Endothelial cell of umbilical vein (primary cell): ENCODE data around the gene URM1. TPM values are rescaled to one million over a fixed set of nuclear protein-coding genes. Genes with fewer than 3 reads are reported as not detected.

Experiments used
- BruUV-seq: library from RNA; stranded (reverse); fragments of 400-500 nt; replicated peaks from 2 replicates; lab custom pipeline; 2021; lab: Mats Ljungman, UMichigan
- CTCF ChIA-PET: fragments of 300-600, 350-600 bp; sonication (Branson Sonifier 250); formaldehyde crosslinking; loops from one replicate; lab custom pipeline; 2021; ENCODE audit warnings: antibody characterized with exemption, inconsistent platforms; lab: Charles Lee
- POLR2A ChIA-PET: fragments of 300-600, 350-600 bp; sonication (Branson Sonifier 250); formaldehyde crosslinking; loops from one replicate; lab custom pipeline; 2021; ENCODE audit warnings: antibody characterized with exemption, inconsistent platforms; lab: Charles Lee
- DNase-seq: peaks from one replicate; pipeline ENCODE4 v3.0.0-alpha.2; 2011; ENCODE audit warnings: low read depth, low spot score
- FAIRE-seq: peaks from 2 replicates; lab custom pipeline; 2011; peaks lifted over from hg19 to GRCh38; lab: Jason Lieb, UNC
- H2AFZ ChIP-seq: 2 replicates; pipeline ENCODE4 v1.6.0; 2012; ENCODE audit warnings: low read depth, low read length, control low read depth, inconsistent platforms
- H3K27ac ChIP-seq: 2 replicates; pipeline ENCODE4 v1.5.1; 2011; ENCODE audit warnings: low read depth, mild to moderate bottlenecking, control low read depth, low read length, moderate library complexity; ENCODE audit not compliant: insufficient read depth
- H3K27me3 ChIP-seq, 2 experiments: 2 replicates each; pipeline versions ENCODE4 v1.6.0 to v1.6.1; 2011; ENCODE audit warnings: low read length in 2 of 2, mixed read lengths in 1 of 2; ENCODE audit not compliant: control insufficient read depth in 2 of 2, insufficient read depth in 2 of 2
- H3K36me3 ChIP-seq, 2 experiments: 2 replicates in 1 of 2; 3 replicates in 1 of 2; pipeline ENCODE4 v1.5.1; 2011; ENCODE audit warnings: low read length in 2 of 2, mild to moderate bottlenecking in 1 of 2, moderate library complexity in 1 of 2; ENCODE audit not compliant: control insufficient read depth in 2 of 2, insufficient read depth in 2 of 2; ENCODE audit errors: extremely low read depth in 1 of 2
- H3K4me1 ChIP-seq: 3 replicates; pipeline ENCODE4 v1.5.1; 2011; ENCODE audit warnings: mild to moderate bottlenecking, low read length; ENCODE audit not compliant: control insufficient read depth, insufficient read depth; ENCODE audit errors: extremely low read depth
- H3K4me2 ChIP-seq: 2 replicates; pipeline ENCODE4 v1.6.1; 2011; ENCODE audit warnings: low read length, control low read depth, mixed read lengths; ENCODE audit not compliant: insufficient read depth
- H3K4me3 ChIP-seq, 3 experiments: fragments of 200-600 bp in 1 of 3; sonication (generic), shearing (Covaris generic) in 1 of 3; replicated peaks in 1 of 3; 2 replicates each; pipeline ENCODE4 v1.5.1; 2011 to 2016; ENCODE audit warnings: control low read depth in 3 of 3, low read length in 3 of 3, mild to moderate bottlenecking in 2 of 3, inconsistent platforms in 1 of 3, low read depth in 1 of 3, moderate library complexity in 1 of 3; ENCODE audit not compliant: insufficient read depth in 1 of 3
- H3K79me2 ChIP-seq: 2 replicates; pipeline ENCODE4 v1.6.0; 2012; ENCODE audit warnings: low read length, inconsistent platforms; ENCODE audit not compliant: control insufficient read depth, insufficient read depth
- H3K9ac ChIP-seq: replicated peaks from 2 replicates; pipeline ENCODE3; 2011; ENCODE audit warnings: low read length, control low read depth; ENCODE audit not compliant: insufficient read depth; ENCODE audit errors: extremely low read depth
- H3K9me1 ChIP-seq: replicated peaks from 3 replicates; pipeline ENCODE4 v1.6.0; 2011; ENCODE audit warnings: mild to moderate bottlenecking, low read length; ENCODE audit not compliant: control insufficient read depth, insufficient read depth; ENCODE audit errors: extremely low read depth
- H3K9me3 ChIP-seq: replicated peaks from 2 replicates; pipeline ENCODE4 v1.5.1; 2012; ENCODE audit warnings: low read length, inconsistent platforms; ENCODE audit not compliant: control insufficient read depth, insufficient read depth
- H4K20me1 ChIP-seq: replicated peaks from 2 replicates; pipeline ENCODE3; 2011; ENCODE audit warnings: mild to moderate bottlenecking, low read length; ENCODE audit not compliant: control insufficient read depth, insufficient read depth; ENCODE audit errors: extremely low read depth
- CTCF ChIP-seq, 2 donors: IDR thresholded peaks; 1 replicate in 1 of 2; 2 replicates in 1 of 2; pipeline ENCODE4 v1.5.1; 2011; ENCODE audit warnings: low read length in 2 of 2, mild to moderate bottlenecking in 2 of 2, moderate library complexity in 2 of 2, control low read depth in 1 of 2, inconsistent platforms in 1 of 2, low read depth in 1 of 2; ENCODE audit not compliant: insufficient read depth in 1 of 2; ENCODE audit errors: extremely low read depth in 1 of 2
- EZH2 ChIP-seq: IDR thresholded peaks from 2 replicates; pipeline ENCODE4 v1.6.1; 2012; ENCODE audit warnings: borderline replicate concordance, low read depth, mild to moderate bottlenecking, moderate library complexity, low read length, inconsistent platforms; ENCODE audit not compliant: severe bottlenecking
- FOS ChIP-seq: IDR thresholded peaks from 2 replicates; pipeline ENCODE4 v1.6.1; 2011; ENCODE audit warnings: mild to moderate bottlenecking, low read length, moderate library complexity, borderline replicate concordance; ENCODE audit not compliant: insufficient read depth
- GATA2 ChIP-seq: IDR thresholded peaks from 2 replicates; pipeline ENCODE4 v1.7.0; 2011; ENCODE audit warnings: low read depth, mild to moderate bottlenecking, moderate library complexity, mixed read lengths, low read length; ENCODE audit not compliant: insufficient read length, insufficient read depth
- JUN ChIP-seq: IDR thresholded peaks from 2 replicates; pipeline ENCODE4 v1.6.1; 2011; ENCODE audit warnings: borderline replicate concordance, low read depth; ENCODE audit not compliant: insufficient read length, insufficient read depth
- MYC ChIP-seq: IDR thresholded peaks from one replicate; pipeline ENCODE4 v1.6.1; 2011; ENCODE audit warnings: mild to moderate bottlenecking, low read depth, low read length
- POLR2A ChIP-seq: IDR thresholded peaks from 2 replicates; pipeline ENCODE4 v1.6.1; 2012; ENCODE audit warnings: low read depth, mild to moderate bottlenecking, control low read depth, low read length
- POLR2AphosphoS5 ChIP-seq: IDR thresholded peaks from 2 replicates; pipeline ENCODE4 v1.6.1; 2012; ENCODE audit warnings: low read depth, mild to moderate bottlenecking, control low read depth, low read length, moderate library complexity; ENCODE audit not compliant: insufficient read depth
- dilution Hi-C: fragments of 300-500 bp; cut with MboI; formaldehyde crosslinking; loops from one replicate; pipeline ENCODE4 v1.15.0; 2019; ENCODE audit warnings: low sequenced_read_pairs; ENCODE audit not compliant: extremely low pct_ligation_motif_present
- intact Hi-C: fragments of 100-400 bp; cut with micrococcal nuclease; formaldehyde crosslinking; loops from one replicate; pipeline ENCODE4 v1.10.0; 2022
- polyA plus RNA-seq, 4 experiments: library from polyadenylated mRNA; depleted of rRNA in 3 of 4; stranded (reverse) in 3 of 4; unstranded in 1 of 4; fragments of >200 nt; gene quantifications; 2 replicates each; pipeline versions ENCODE4 v1.2.1 to v1.2.3, GENCODE V29; 2011 to 2012; ENCODE audit warnings: missing spikeins in 1 of 4
- total RNA-seq: library from RNA; stranded (reverse); gene quantifications from 2 replicates; pipeline ENCODE4 v1.2.3, GENCODE V29; 2021
- TF ChIP-seq, protein P1 (sequence below): IDR thresholded peaks from 2 replicates; pipeline ENCODE4 v1.6.1; 2011; ENCODE audit not compliant: insufficient read depth, insufficient read length

Gene URM1
- total and polyA plus RNA-seq, 2 donors (not counting 3 experiments of a cell fraction or from before 2014, with no cell fraction given) = 86.5 to 100 TPM

GRCh38 chr9:128324401-128324800 lies 46.8 kb upstream of the URM1 start:
- intact Hi-C loops (no loop called here), dilution Hi-C loops (no loop called here)
- Histone ChIP-seq H4K20me1 (no peaks in the 10 kb centered on the region), H3K4me1 (peaks cover 12% of the 10 kb centered on the region), H3K4me3 (no peak overlapping the region), H3K4me2 (no peak overlapping the region), H3K79me2 (peaks cover 25% of the 10 kb centered on the region), H3K9ac (no peak overlapping the region), H3K9me1 (no peaks in the 10 kb centered on the region), H3K9me3 (no peaks in the 10 kb centered on the region), H3K27me3 (no peaks in the 10 kb centered on the region), H3K36me3 (peaks cover 3 to 13% of the 10 kb centered on the region in 2 experiments), H3K27ac (no peak overlapping the region), H2AFZ (no peak overlapping the region)
- DNase-seq (no peak), FAIRE-seq (no peak)
- BruUV-seq = no TSS peak
- ChIA-PET POLR2A (no interaction called here), CTCF (interaction anchor here (1.5 to 1.8 kb wide), 2 partner anchors 13 to 17 kb away, joined by 6 to 7 read pairs; no protein-coding TSS in a partner anchor)
- no peak for TF ChIP-seq POLR2A
- TF ChIP-seq POLR2AphosphoS5 = no peak
- no peak for TF ChIP-seq JUN
- TF ChIP-seq MYC = no peak
- no peak for TF ChIP-seq GATA2
- TF ChIP-seq EZH2 = no peak
- no peak for TF ChIP-seq CTCF (IDR thresholded peaks at IDR 0.05; ENCODE audit: extremely low read depth in 1 of 2, insufficient read depth in 1 of 2, low read depth in 1 of 2, low read length in 2 of 2)
- TF ChIP-seq, protein P1, sequence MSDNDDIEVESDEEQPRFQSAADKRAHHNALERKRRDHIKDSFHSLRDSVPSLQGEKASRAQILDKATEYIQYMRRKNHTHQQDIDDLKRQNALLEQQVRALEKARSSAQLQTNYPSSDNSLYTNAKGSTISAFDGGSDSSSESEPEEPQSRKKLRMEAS = no peak
- TF ChIP-seq FOS = no peak
